SK-N-SH treated with all-trans-retinoic acid at 6 μM for 48 hours (cell line): Measurements from ENCODE around the gene BRICD5.

Source experiments
- ATAC-seq: fragments of 200-7000 bp; cut with Tn5 transposase; 3 replicates; pipeline ENCODE4 v1.9.1; 2020; ENCODE audit warnings: mild to moderate bottlenecking, moderate library complexity
- ARNTL ChIP-seq: fragments of 450-650 bp; formaldehyde crosslinking; IDR thresholded peaks from 2 replicates; pipeline ENCODE4 v1.5.0; 2020; ENCODE audit warnings: low read depth, mild to moderate bottlenecking, moderate library complexity, borderline replicate concordance
- CSDC2 ChIP-seq: fragments of 250-450 bp; sonication (Bioruptor Pico); IDR thresholded peaks from 2 replicates; pipeline ENCODE4 v1.5.0; 2020; ENCODE audit warnings: mild to moderate bottlenecking, moderate library complexity
- GLIS3 ChIP-seq: fragments of 250-450 bp; sonication (Bioruptor Pico); IDR thresholded peaks from 2 replicates; pipeline ENCODE4 v1.5.0; 2020; ENCODE audit warnings: mild to moderate bottlenecking, moderate library complexity
- ISL1 ChIP-seq: fragments of 250-450 bp; sonication (Bioruptor Pico); IDR thresholded peaks from 2 replicates; pipeline ENCODE4 v2.1.2; 2022; ENCODE audit warnings: mild to moderate bottlenecking, moderate library complexity
- POU6F1 ChIP-seq: fragments of 250-450 bp; sonication (Bioruptor Pico); IDR thresholded peaks from 2 replicates; pipeline ENCODE4 v1.8.0; 2021; ENCODE audit warnings: low read depth, mild to moderate bottlenecking, moderate library complexity, borderline replicate concordance
- PPARA ChIP-seq: fragments of 250-450 bp; sonication (Bioruptor Pico); IDR thresholded peaks from 2 replicates; pipeline ENCODE4 v1.5.0; 2020; ENCODE audit warnings: mild to moderate bottlenecking, borderline replicate concordance
- RARB ChIP-seq: fragments of 250-450 bp; sonication (Bioruptor Pico); IDR thresholded peaks from 2 replicates; pipeline ENCODE4 v1.8.0; 2021; ENCODE audit warnings: mild to moderate bottlenecking, moderate library complexity
- SNAI2 ChIP-seq: fragments of 250-450 bp; sonication (Bioruptor Pico); IDR thresholded peaks from 2 replicates; pipeline ENCODE4 v1.5.0; 2020; ENCODE audit warnings: mild to moderate bottlenecking, moderate library complexity
- TCF4 ChIP-seq: fragments of 250-450 bp; sonication (Bioruptor Pico); IDR thresholded peaks from 2 replicates; pipeline ENCODE4 v1.8.0; 2021; ENCODE audit warnings: mild to moderate bottlenecking, moderate library complexity, borderline replicate concordance
- TSHZ2 ChIP-seq: fragments of 250-450 bp; sonication (Bioruptor Pico); IDR thresholded peaks from 2 replicates; pipeline ENCODE4 v1.5.0; 2020; ENCODE audit warnings: mild to moderate bottlenecking, moderate library complexity
- ZFP3 ChIP-seq: fragments of 250-450 bp; sonication (Bioruptor Pico); IDR thresholded peaks from 2 replicates; pipeline ENCODE4 v1.5.0; 2020; ENCODE audit warnings: mild to moderate bottlenecking, moderate library complexity
- ZFP30 ChIP-seq: fragments of 450-650 bp; formaldehyde crosslinking; IDR thresholded peaks from 2 replicates; pipeline ENCODE4 v1.5.0; 2022; ENCODE audit warnings: mild to moderate bottlenecking, moderate library complexity
- ZNF565 ChIP-seq: fragments of 450-650 bp; formaldehyde crosslinking; conservative IDR thresholded peaks from 2 replicates; pipeline ENCODE4 v1.5.0; 2020; ENCODE audit warnings: low read depth, mild to moderate bottlenecking, moderate library complexity
- ZNF70 ChIP-seq: fragments of 450-650 bp; formaldehyde crosslinking; IDR thresholded peaks from 2 replicates; pipeline ENCODE4 v1.5.0; 2020; ENCODE audit warnings: mild to moderate bottlenecking, moderate library complexity
- ZNF8 ChIP-seq: fragments of 450-650 bp; formaldehyde crosslinking; IDR thresholded peaks from 2 replicates; pipeline ENCODE4 v1.5.0; 2020; ENCODE audit warnings: mild to moderate bottlenecking, moderate library complexity

BRICD5 gene

DNA sequence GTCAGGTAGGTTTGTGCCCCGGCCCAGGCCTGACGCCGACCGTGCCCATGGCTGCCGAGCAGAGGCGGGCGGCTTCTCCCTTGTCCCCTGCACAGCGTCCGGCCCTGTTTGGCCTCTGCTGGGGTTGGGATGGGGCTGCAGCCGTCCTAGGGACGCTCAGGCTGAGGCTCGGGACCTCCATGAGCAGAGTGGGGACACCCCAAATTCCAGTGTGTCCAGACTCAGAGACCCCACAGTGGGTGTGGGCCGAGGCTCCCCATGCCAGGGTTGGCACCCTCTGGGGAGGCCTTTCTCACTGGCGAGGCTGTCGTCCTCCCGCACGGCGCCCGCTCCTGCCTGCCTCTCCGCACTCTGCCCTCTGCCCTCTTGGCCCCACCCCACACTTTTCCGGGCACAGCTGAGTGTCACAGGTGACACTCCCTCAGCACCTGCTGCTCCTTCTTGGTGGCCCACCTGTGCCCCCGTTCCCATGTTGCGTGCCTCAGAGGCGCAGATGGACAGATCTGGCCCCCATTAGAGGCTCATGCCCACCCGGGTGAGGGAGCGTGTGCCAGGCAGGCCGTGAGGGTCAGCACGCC is 39.0 kb downstream of the BRICD5 start (continued):
- no peak for TF ChIP-seq POU6F1
- no peak for TF ChIP-seq ZFP3 (CRISPR knock-in tag)
- TF ChIP-seq, all 23 proteins: peak for 0

DNA sequence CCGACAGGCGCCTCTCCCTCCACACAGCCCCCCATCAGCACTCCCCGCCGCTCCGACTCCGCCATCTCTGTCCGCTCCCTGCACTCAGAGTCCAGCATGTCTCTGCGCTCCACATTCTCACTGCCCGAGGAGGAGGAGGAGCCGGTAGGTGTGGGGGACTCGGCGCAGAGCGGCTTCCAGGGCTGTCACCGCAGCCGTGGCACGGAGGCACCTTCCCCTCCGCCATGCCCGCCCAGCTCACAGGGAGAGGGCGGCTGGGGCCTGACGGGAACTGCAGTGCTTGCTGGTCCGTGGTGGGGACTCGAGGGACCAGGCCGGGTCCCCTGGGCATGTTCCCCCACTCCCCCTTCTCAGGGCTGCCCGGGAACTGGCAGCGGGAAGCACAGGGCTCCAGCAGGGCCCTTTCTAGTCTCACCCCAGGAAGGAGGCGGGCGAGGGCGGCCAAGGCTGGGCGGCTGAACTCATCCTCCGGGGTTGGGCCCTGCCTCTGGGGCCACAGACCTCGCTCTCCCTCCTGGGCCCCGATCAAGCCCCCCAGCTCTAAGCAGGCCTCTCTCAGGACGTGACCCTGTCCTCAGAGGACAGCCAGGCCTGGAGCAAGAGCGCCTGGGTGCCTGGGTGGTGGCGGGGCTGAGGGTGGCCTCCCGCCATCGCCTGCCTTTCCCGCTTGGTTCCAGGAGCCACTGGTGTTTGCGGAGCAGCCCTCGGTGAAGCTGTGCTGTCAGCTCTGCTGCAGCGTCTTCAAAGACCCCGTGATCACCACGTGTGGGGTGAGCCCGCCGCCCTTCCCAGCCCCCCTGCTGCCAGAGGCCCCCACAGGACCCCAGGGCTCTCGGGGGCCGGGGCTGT is 39.9 kb downstream of the BRICD5 start:
- no peak for TF ChIP-seq TCF4
- TF ChIP-seq ZNF70 (CRISPR knock-in tag): no peak
- TF ChIP-seq POU6F1: no peak
- TF ChIP-seq PPARA (CRISPR knock-in tag): no peak
- no peak for TF ChIP-seq ZNF565 (CRISPR knock-in tag)
- no peak for TF ChIP-seq TSHZ2
- no peak for TF ChIP-seq GLIS3 (CRISPR knock-in tag)
- no peak for TF ChIP-seq ZNF8
- TF ChIP-seq ZFP30 (CRISPR knock-in tag): no peak
- no peak for TF ChIP-seq CSDC2 (CRISPR knock-in tag)
- ATAC-seq: no peak

GRCh38 chr16:2170080-2170479 is 40.6 kb downstream of the BRICD5 start:
- TF ChIP-seq CSDC2 (CRISPR knock-in tag) (no peak), TSHZ2 (no peak)
- TF ChIP-seq, all 23 proteins: peak for 0
- ATAC-seq: no peak

- no peak for ATAC-seq
- TF ChIP-seq RARB (CRISPR knock-in tag) (no peak), ISL1 (CRISPR knock-in tag) (no peak), TSHZ2 (no peak), ARNTL (CRISPR knock-in tag) (no peak), SNAI2 (CRISPR knock-in tag) (no peak)
- TF ChIP-seq, all 23 proteins: peak for 0
These were observed 43.5 kb downstream of the BRICD5 start for GRCh38 chr16:2167068-2167638.
